Tibial nerve (tissue), 4 donors: ENCODE results near the gene LEPROT. TPM values are rescaled to one million over a fixed set of nuclear protein-coding genes. Genes with fewer than 3 reads are reported as not detected.
A peak's percentile ranks its signal among the peaks of the same experiment; 100 is the strongest.
"Not testable (repeated sequence)": the region's sequence is repeated elsewhere in the genome, so short reads cannot be mapped to it uniquely, and the experiment has no call there.

Experiments used
- DNase-seq, 2 donors: peaks; one replicate each; pipeline ENCODE4 v3.0.0-alpha.2; 2019; ENCODE audit warnings: low spot score in 2 of 2
- H3K27ac ChIP-seq, 4 donors: fragments of 200-600 bp; sonication (generic) in 3 of 4; one replicate each; pipeline ENCODE4 v1.5.1; 2017 to 2019; ENCODE audit warnings: mild to moderate bottlenecking in 1 of 4
- H3K27me3 ChIP-seq, 2 donors: fragments of 200-600 bp; sonication (generic) in 1 of 2; one replicate each; pipeline versions ENCODE4 v1.5.1 to v1.6.0; 2017 to 2019
- H3K36me3 ChIP-seq, 3 donors: fragments of 200-600 bp; sonication (generic); one replicate each; pipeline ENCODE4 v1.5.1; 2018 to 2019
- H3K4me1 ChIP-seq, 4 donors: fragments of 200-600 bp; sonication (generic) in 3 of 4; one replicate each; pipeline ENCODE4 v1.5.1; 2017 to 2019
- H3K4me3 ChIP-seq, 4 donors: fragments of 200-600 bp; sonication (generic) in 3 of 4; one replicate each; pipeline ENCODE4 v1.5.1; 2017 to 2019; ENCODE audit warnings: mild to moderate bottlenecking in 1 of 4, moderate library complexity in 1 of 4
- H3K9me3 ChIP-seq, 4 donors: fragments of 200-600 bp; sonication (generic) in 3 of 4; one replicate each; pipeline ENCODE4 v1.5.1; 2017 to 2019
- EP300 ChIP-seq, 2 donors: sonication (generic); formaldehyde crosslinking; IDR thresholded peaks; one replicate each; pipeline ENCODE4 v1.6.1; 2017; ENCODE audit warnings: antibody characterized with exemption in 2 of 2, mild to moderate bottlenecking in 1 of 2
- POLR2A ChIP-seq, 2 donors: fragments of 450-650 bp; IDR thresholded peaks; one replicate each; pipeline ENCODE4 v1.6.1; 2017; ENCODE audit warnings: antibody characterized with exemption in 2 of 2, mild to moderate bottlenecking in 2 of 2, moderate library complexity in 2 of 2
- WGBS, 2 donors: methylation state at CpG; one replicate each; pipeline ENCODE4 v1.1.5; 2018; 5-methylcytosine and 5-hydroxymethylcytosine counted together
- total RNA-seq, 4 donors: library from RNA; depleted of rRNA; stranded (reverse); fragments of >200 nt; gene quantifications; one replicate each; pipeline ENCODE4 v1.1.0, GENCODE V29; 2016
- TF ChIP-seq, protein P1 (sequence below), 5 experiments: fragments of 200-600 bp in 3 of 5; fragments of 450-650 bp in 2 of 5; sonication (generic) in 3 of 5; IDR thresholded peaks; one replicate each; pipeline ENCODE4 v1.5.1; 2016 to 2019; ENCODE audit warnings: antibody characterized with exemption in 5 of 5, mild to moderate bottlenecking in 3 of 5, moderate library complexity in 2 of 5

Gene LEPROT
- total RNA-seq, 4 donors from 2014 or later: 53.0 to 77.7 (median 67.9) TPM

GRCh38 chr1:65459397-65459768 lies 38.9 kb downstream of the LEPROT start:
- H3K9me3 ChIP-seq: peaks cover 0 to 9% (median 0%) of the 10 kb centered on the region in 4 donors
- no peaks in the 10 kb centered on the region for H3K36me3 ChIP-seq
- no peak for TF ChIP-seq POLR2A (IDR thresholded peaks at IDR 0.05)
- TF ChIP-seq, protein P1, sequence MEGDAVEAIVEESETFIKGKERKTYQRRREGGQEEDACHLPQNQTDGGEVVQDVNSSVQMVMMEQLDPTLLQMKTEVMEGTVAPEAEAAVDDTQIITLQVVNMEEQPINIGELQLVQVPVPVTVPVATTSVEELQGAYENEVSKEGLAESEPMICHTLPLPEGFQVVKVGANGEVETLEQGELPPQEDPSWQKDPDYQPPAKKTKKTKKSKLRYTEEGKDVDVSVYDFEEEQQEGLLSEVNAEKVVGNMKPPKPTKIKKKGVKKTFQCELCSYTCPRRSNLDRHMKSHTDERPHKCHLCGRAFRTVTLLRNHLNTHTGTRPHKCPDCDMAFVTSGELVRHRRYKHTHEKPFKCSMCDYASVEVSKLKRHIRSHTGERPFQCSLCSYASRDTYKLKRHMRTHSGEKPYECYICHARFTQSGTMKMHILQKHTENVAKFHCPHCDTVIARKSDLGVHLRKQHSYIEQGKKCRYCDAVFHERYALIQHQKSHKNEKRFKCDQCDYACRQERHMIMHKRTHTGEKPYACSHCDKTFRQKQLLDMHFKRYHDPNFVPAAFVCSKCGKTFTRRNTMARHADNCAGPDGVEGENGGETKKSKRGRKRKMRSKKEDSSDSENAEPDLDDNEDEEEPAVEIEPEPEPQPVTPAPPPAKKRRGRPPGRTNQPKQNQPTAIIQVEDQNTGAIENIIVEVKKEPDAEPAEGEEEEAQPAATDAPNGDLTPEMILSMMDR (IDR thresholded peaks at IDR 0.05): peak in 3 of 5 experiments; percentile 5 to 32 (median 20)
- peaks cover 0 to 8% (median 0%) of the 10 kb centered on the region in 4 donors for H3K4me1 ChIP-seq
- no peak overlapping the region for H3K4me3 ChIP-seq
- H3K27me3 ChIP-seq: no peaks in the 10 kb centered on the region
- DNase-seq: no peak
- 85 to 92% methylated on average over 1 of the region's 1 CpG for WGBS, 2 donors
- H3K27ac ChIP-seq: no peak overlapping the region

GRCh38 chr1:65465837-65466236 lies 45.4 kb downstream of the LEPROT start:
- not testable (repeated sequence) for H3K9me3 ChIP-seq, H3K27me3 ChIP-seq, H3K4me3 ChIP-seq, DNase-seq, H3K36me3 ChIP-seq, H3K27ac ChIP-seq
- peaks cover 0 to 38% (median 13%) of the 10 kb centered on the region in 4 donors for H3K4me1 ChIP-seq
- 97% methylated on average over 1 of the region's 1 CpG for WGBS, 2 donors

DNA sequence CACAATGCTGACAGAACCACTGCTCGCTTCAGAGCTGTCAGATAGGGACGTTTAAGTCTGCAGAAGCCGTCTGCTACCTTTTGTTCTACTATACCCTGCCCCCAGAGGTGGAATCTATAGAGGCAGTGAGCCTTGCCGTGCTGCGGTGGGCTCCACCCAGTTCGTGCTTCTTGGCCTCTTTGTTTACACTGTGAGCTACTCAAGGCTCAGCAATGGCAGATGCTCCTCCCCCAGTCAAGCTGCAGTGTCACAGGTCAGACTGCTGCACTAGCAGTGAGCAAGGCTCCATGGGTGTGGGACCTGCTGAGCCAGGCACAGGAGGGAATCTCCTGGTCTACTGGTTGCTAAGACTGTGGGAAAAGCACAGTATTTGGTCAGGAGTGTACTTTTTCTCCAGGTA lies 47.1 kb downstream of the LEPROT start:
- 41 to 55% methylated on average over 5 to 6 of the region's 6 CpGs for WGBS, 2 donors
- peak overlapping the region in 1 of 4 donors; percentile 52 for H3K27ac ChIP-seq
- TF ChIP-seq POLR2A (IDR thresholded peaks at IDR 0.05) (no peak), EP300 (IDR thresholded peaks at IDR 0.05) (no peak)
- TF ChIP-seq, protein P1 (IDR thresholded peaks at IDR 0.05): no peak
- H3K4me3 ChIP-seq: no peak overlapping the region
- peaks cover 0 to 49% (median 20%) of the 10 kb centered on the region in 4 donors for H3K4me1 ChIP-seq
- H3K36me3 ChIP-seq: no peaks in the 10 kb centered on the region
- no peaks in the 10 kb centered on the region for H3K27me3 ChIP-seq
- peaks cover 0 to 5% (median 0%) of the 10 kb centered on the region in 4 donors for H3K9me3 ChIP-seq
- no peak for DNase-seq

- no peak for DNase-seq
- Histone ChIP-seq H3K27me3 (no peaks in the 10 kb centered on the region), H3K9me3 (no peaks in the 10 kb centered on the region), H3K4me3 (no peak overlapping the region), H3K4me1 (peaks cover 0 to 54% (median 20%) of the 10 kb centered on the region in 4 donors), H3K36me3 (no peaks in the 10 kb centered on the region), H3K27ac (peak overlapping the region in 3 of 4 donors; percentile 2 to 82 (median 75))
- TF ChIP-seq POLR2A (IDR thresholded peaks at IDR 0.05) (no peak), EP300 (IDR thresholded peaks at IDR 0.05) (no peak)
- TF ChIP-seq, protein P1 (IDR thresholded peaks at IDR 0.05): no peak
- WGBS, 2 donors: 36 to 42% methylated on average over 4 of the region's 4 CpGs
Observed at GRCh38 chr1:65469126-65469888, 48.8 kb downstream of the LEPROT start.

DNA sequence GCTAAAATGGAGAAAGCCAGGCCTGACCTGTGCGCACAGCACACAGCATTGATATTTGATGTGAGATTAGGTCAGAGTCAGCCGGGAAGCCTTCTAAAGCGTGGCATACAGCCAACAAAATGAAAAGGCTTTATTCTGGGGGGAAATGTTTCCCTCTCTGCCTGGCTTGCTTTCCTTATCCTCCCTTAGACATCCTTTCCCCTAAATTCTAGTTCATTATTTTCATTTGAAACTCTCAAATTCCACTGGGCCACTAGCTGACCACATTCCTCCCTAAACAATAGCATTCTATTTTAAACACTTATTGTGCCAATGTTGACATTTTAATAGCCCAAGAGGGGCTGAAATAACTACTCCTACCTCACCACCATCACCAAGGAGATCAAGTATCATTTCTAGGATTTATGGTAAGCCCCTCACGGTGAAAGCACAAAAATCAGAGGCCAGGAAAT lies 49.4 kb downstream of the LEPROT start:
- Histone ChIP-seq H3K9me3 (no peaks in the 10 kb centered on the region), H3K27ac (peak overlapping the region in 3 of 4 donors; percentile 2 to 82 (median 75)), H3K4me3 (no peak overlapping the region), H3K4me1 (peaks cover 0 to 54% (median 20%) of the 10 kb centered on the region in 4 donors), H3K27me3 (no peaks in the 10 kb centered on the region), H3K36me3 (no peaks in the 10 kb centered on the region)
- peak in 1 of 2 donors; percentile 18 for TF ChIP-seq EP300 (IDR thresholded peaks at IDR 0.05)
- TF ChIP-seq POLR2A (IDR thresholded peaks at IDR 0.05): no peak
- TF ChIP-seq, protein P1 (IDR thresholded peaks at IDR 0.05): no peak
- WGBS, 2 donors: 16 to 22% methylated on average over 4 of the region's 4 CpGs
- DNase-seq: no peak
